ENCODE results near the gene SEC24C.
A peak's percentile ranks its signal among the peaks of the same experiment; 100 is the strongest.
"Not testable (repeated sequence)": the region's sequence is repeated elsewhere in the genome, so short reads cannot be mapped to it uniquely, and the experiment has no call there.

SEC24C gene

DNA sequence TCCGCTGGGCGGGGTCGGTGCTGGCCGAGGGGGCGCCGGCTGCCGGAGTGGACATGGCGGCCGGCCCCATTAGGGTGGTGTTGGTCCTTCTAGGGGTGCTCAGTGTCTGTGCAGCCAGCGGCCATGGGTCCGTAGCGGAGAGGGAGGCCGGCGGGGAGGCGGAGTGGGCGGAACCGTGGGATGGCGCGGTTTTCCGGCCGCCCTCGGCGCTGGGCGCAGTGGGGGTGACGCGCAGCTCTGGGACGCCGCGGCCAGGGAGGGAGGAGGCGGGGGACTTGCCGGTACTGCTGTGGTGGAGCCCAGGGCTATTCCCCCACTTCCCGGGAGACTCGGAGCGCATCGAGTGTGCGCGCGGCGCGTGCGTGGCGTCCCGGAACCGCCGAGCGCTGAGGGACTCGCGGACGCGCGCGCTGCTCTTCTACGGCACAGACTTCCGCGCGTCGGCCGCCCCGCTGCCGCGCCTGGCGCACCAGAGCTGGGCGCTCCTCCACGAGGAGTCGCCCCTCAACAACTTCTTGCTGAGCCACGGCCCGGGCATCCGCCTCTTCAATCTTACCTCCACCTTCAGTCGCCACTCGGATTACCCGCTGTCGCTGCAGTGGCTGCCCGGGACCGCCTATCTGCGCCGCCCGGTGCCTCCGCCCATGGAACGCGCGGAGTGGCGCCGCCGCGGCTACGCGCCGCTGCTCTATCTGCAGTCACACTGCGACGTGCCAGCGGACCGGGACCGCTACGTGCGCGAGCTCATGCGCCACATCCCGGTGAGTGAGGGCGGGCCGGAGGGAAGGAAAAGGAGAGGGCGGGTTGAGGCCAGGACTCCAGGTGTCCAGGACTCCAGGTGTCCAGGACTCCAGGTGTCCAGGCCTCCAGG, 28.3 kb downstream of the SEC24C start:
- peak; percentile 75 to 82 for DNase-seq

DNA sequence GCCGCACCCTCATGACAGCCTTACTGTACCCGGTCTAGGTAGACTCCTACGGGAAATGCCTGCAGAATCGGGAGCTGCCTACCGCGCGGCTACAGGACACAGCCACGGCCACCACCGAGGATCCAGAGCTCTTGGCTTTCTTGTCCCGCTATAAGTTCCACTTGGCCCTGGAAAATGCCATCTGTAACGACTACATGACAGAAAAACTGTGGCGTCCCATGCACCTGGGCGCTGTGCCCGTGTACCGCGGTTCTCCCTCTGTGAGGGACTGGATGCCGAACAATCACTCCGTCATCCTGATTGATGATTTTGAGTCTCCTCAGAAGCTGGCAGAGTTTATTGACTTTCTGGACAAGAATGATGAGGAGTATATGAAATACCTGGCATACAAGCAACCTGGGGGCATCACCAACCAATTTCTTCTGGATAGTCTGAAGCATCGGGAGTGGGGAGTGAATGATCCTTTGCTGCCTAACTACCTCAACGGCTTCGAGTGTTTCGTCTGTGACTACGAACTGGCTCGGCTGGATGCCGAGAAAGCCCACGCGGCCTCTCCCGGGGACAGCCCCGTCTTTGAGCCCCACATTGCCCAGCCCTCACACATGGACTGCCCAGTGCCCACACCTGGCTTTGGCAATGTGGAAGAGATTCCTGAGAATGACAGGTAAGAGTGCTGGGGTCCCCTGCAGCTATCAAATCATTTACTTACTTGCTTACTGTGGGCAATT, 29.1 kb downstream of the SEC24C start:
- no peak for DNase-seq

DNA sequence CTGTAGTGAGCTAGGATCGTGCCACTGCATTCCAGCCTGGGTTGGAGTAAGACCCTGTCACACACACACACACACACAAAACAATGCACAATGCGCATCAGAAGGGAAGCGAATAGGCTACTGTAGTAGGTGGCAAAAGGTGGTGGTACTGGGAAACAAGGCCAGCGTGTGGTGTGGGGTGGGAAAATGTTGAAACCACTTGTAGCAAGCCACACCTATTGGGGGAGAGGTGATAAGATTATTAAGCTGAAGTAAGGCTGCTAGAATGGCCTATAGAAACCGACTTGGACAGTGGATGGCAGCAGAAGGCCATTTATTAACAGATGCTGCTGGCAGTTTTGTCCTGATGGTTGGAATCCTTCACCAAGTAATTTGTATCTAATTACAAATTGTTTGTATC, 30.5 kb downstream of the SEC24C start:
- no peak for DNase-seq

GRCh38 chr10:73779018-73779417, 34.8 kb downstream of the SEC24C start:
- DNase-seq, result no peak

DNA sequence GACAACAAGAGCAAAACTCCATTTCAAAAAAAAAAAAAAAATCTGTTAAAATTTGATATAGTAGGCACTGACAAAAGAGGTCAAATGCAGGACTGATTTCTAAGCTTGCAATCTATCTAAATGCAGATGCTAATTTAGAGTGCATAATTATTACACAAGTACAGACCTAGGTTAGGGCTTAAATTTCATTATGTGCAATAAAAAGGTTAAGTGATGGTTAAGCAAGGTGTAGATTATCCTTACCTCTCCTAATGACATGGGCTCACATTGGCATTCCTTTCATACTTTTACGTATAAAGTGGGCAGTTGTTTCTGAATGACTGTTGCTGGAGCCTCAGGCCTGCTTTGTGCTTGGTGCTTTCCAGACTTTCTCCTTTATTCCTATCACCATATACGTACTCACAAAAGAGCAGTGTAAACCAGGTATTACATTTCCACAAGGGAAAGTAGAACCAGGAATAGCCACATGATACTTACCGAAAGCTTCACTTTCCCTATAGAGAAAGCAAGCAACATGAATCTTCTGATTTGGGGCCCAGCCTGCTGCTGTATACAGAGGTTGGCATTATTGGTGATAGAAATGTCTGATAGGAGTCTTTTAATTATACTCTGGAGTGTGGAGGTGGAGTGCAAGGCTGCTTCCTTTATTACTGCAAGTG, 35.5 kb downstream of the SEC24C start:
- DNase-seq, result no peak

GRCh38 chr10:73780301-73780700, 36.1 kb downstream of the SEC24C start:
- no peak for DNase-seq

- DNase-seq, result no peak
Measured at GRCh38 chr10:73780966-73781365, 36.8 kb downstream of the SEC24C start.

DNA sequence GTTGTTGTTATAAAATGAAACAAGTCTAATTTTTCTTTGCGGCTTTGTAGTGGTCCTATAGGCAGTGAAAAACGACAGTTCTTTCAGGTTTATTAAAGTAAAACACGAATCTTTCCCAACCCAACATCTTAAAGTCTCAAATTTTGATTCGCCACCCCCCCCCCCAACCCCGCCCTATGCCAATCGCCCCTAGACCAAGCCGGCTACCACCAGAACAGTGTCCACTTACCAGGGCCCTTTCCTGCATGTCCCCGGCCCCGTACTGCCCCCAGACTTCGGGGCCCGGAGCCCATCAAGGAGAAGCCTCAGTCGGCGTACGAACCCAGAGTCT, 37.3 kb downstream of the SEC24C start:
- no peak for DNase-seq

DNA sequence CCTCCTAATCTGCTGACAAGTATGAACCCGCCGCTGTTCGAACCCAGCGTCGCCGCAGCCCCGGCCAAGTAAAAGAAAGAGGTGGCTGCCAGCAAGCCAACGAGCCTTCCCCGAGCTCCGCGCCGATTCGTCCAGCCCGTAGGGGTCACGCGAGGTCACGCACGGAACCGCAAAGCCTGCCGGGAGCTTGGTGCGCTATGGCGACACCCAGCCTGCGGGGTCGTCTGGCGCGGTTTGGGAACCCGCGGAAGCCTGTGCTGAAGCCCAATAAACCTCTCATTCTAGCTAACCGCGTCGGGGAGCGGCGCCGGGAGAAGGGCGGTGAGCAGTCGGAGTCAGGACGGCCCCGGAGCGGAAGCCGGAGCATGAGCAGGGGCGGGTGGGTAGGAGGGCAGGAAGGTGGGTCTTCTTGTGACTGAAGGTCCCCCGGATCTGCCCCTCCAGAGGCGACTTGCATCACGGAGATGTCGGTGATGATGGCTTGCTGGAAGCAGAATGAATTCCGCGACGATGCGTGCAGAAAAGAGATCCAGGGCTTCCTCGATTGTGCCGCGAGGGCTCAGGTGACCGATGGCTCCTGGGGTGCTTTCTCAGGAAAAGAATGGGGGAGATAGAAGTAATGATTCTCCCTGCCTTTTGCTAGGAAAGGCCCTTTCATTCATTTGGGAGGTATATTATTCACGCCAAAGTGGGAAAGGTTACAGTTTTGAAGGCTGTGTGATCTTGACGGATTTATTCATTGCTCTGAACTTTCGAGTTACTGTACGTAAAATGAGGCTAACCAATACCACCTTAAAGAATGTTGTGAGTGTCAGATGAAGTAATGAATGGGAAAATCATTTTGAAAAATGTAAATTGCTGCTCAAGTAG, 37.9 kb downstream of the SEC24C start, which contains the start of gene CHCHD1:
Gene CHCHD1, plus strand, starts transcription at position 170 of the 870 bp plus-strand sequence. Its CDS starts 28 bp downstream, at position 198.
- DNase-seq, result peak; percentile 86 to 89

- DNase-seq, result no peak
Measured at GRCh38 chr10:73782749-73783085, 38.5 kb downstream of the SEC24C start.

DNA sequence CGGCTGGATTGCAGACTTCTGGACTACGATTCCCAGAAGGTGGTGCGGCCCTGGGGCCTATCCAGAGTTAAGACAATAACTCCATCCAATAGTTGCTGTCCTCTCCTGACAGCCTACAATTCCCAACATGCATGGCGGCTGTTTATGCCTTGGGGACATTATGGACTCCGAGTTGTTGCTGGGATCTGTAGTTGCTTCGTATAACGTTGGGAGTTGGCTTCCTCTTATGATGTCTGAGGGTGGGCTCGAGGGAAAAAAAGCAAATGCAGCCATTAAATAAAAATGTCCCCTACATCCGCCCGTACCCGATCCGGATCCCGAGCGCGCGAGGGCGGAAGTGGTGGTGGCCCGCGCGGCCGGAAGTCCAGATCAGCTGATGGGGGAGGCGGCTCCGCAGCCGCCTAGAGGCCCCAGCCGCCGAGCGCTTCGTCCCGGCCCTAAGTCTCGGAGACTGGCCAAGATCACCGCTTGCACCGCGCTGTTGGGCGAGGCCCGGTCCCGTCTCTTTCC, 41.1 kb downstream of the SEC24C start, which contains the start of gene ZSWIM8:
Gene ZSWIM8, plus strand, starts transcription at position 396 of the 510 bp plus-strand sequence. CDS start 273 bp downstream, outside the sequence.
- peak; percentile 77 to 78 for DNase-seq

- peak; percentile 44 to 47 for DNase-seq
Measured at GRCh38 chr10:73785721-73786511, 41.7 kb downstream of the SEC24C start.

DNA sequence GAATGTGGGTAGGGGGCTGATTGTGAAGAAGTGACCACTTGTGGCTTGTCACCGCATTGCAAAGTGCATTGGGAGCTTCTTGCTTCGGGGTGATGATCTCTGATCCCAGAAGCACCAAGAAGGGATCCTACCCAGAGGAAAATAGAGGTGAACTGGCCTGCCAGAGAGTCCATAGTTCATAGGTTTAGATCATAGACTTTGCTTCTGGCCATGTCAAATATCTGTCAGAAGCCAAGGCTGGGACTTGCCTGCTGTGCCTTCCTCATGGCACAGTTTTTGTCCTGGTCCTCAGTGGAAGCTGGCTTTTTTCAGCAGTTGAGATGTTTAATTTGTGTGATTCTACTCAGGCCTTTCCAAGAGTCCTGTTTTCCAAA, 42.3 kb downstream of the SEC24C start:
- DNase-seq, result no peak

DNA sequence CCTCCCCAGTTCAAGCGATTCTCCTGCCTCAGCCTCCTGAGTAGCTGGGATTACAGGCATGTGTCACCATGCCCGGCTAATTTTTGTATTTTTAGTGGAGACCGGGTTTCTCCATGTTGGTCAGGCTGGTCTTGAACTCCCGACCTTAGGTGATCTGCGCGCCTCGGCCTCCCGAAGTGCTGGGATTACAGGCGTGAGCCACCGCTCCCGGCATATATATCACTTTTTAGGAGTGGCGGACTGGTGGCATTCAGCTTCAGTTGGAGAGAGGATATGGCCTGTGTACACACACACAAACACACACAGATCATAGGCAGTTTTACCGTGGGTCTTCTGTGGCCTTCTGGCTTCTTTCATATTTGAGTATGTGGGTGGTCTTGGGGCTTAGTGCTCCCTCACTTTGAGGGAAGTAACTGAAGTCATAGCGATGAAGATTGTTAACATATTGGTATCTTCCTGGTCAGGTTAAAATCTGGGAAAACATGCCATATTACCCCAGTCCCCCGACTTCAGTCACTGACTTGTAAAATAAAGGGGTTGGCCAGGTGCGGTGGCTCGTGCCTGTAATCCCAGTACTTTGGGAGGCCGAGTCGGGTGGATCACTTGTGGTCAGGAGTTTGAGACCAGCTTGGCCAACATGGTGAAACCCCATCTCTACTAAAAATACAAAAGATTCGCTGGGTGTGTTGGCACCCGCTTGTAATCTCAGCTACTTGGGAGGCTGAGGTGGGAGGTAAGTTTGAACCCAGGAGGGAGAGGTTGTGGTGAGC, 43.0 kb downstream of the SEC24C start:
- DNase-seq, result not testable (repeated sequence)

DNA sequence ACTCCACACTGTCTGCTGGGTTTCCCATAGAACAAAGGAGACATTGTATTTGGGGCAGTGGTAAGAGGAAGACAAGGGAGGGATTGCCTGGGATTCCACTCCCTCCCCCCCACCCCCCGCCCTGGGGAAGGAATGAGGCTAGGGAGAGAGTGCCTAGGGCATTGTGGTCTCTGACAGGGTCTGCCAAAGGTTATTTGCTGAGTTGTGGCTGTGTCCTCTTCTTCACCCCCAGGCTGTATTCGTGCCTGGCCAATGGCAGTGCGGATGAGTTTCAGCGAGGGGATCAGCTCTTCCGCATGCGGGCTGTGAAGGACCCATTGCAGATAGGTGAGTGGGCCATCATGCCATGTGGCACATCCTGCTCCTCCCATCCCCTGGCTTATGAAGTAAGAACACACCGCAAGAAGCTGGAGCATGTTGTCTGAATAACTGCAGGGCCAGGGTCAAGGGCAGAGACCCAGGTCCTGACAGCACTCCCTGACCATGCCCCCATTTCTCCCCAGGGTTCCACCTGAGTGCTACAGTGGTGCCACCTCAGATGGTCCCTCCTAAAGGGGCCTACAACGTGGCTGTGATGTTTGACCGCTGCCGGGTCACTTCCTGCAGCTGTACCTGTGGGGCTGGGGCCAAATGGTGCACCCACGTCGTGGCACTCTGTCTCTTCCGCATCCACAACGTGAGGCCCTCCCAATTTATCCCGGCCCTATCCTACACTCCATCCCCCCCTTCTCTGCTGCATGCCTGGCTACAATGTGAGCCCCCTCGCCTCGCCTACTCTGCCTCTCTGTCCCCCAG, 44.9 kb downstream of the SEC24C start:
- DNase-seq, result no peak

- no peak for DNase-seq
Measured at GRCh38 chr10:73789659-73790055, 45.5 kb downstream of the SEC24C start.

DNA sequence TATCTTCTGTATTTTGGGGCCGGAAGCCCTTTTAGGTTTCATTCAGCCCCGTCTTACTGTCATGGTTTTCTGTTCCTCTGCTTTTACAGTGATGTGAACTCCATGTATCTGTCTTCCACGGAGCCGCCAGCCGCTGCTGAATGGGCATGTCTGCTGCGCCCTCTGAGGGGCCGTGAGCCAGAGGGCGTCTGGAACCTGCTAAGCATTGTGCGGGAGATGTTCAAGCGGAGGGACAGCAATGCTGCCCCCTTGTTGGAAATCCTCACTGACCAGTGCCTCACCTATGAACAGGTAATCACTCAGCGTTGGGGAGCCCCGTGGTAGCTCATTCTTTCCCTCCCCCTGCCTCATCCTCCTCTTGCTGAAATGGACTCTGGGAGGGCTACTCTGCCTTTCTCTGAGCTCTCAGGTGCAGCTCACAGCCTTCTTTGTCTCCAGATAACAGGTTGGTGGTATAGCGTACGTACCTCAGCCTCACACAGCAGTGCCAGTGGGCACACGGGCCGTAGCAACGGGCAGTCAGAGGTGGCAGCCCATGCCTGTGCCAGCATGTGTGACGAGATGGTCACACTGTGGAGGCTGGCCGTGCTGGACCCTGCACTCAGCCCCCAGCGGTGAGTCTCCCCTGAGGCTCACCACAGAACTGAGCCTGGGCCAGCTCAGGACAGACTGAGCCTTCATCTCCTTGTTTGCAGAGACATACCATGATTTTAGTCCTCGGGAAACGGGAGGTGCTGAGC, 46.9 kb downstream of the SEC24C start:
- DNase-seq, result no peak

GRCh38 chr10:73791871-73792400, 47.8 kb downstream of the SEC24C start:
- no peak for DNase-seq

GRCh38 chr10:73793456-73793855, 49.3 kb downstream of the SEC24C start:
- DNase-seq, result no peak

Data from activated CD4-positive, alpha-beta T cell treated with anti-CD3 and anti-CD28 coated beads for 4 hours (primary cell).